Fibroblast of skin of scalp (primary cell): Measurements from ENCODE around the gene DYDC2.
A peak's percentile ranks its signal among the peaks of the same experiment; 100 is the strongest.
"Not testable (repeated sequence)": the region's sequence is repeated elsewhere in the genome, so short reads cannot be mapped to it uniquely, and the experiment has no call there.

Experiments used
- DNase-seq: peaks from one replicate; pipeline ENCODE4 v3.0.0-alpha.2; 2013

DYDC2 gene

GRCh38 chr10:80414142-80414895 lies 57.7 kb downstream of the DYDC2 start:
- DNase-seq, result no peak

- no peak for DNase-seq
These were observed 59.3 kb downstream of the DYDC2 start for GRCh38 chr10:80415734-80416478.

GRCh38 chr10:80416479-80417098 lies 60.0 kb downstream of the DYDC2 start:
- peak; percentile 38 for DNase-seq

- not testable (repeated sequence) for DNase-seq
These were observed 60.7 kb downstream of the DYDC2 start for GRCh38 chr10:80417256-80417655.
